ENCODE results near the gene PHYHD1.
"Not testable (repeated sequence)": the region's sequence is repeated elsewhere in the genome, so short reads cannot be mapped to it uniquely, and the experiment has no call there.

PHYHD1 gene

GRCh38 chr9:128947527-128948301, 26.9 kb downstream of the PHYHD1 start, which contains the start of the genes DOLK and NUP188:
Gene DOLK (minus strand): TSS chr9:128947603. CDS start chr9:128947303, 300 bp downstream.
Gene NUP188 (plus strand): TSS chr9:128947699. CDS start chr9:128947720, 21 bp downstream.
- Histone ChIP-seq H3K4me3 (peak within 1 kb of the TSS; percentile 71 to 96 (median 89)), H3K36me3 (peaks cover 26 to 64% (median 42%) of the 10 kb centered on the region in 11 experiments), H3K27me3 (no peaks in the 10 kb centered on the region), H4K20me1 (peaks cover 0 to 35% (median 0%) of the 10 kb centered on the region in 11 experiments; a peak in 7 of 22 replicates), H3K4me2 (peak within 1 kb of the TSS; percentile 87 to 100 (median 95)), H3K4me1 (peaks cover 22 to 40% (median 28%) of the 10 kb centered on the region in 10 experiments), H3K27ac (peak within 1 kb of the TSS; percentile 69 to 98 (median 92)), H3K9me3 (replicated peaks in 1 of 11) (no peaks in the 10 kb centered on the region), H3K9ac (peak within 1 kb of the TSS; percentile 83 to 99 (median 93))
- no peak for TF ChIP-seq Cebpa-rat (IDR thresholded peaks at IDR 0.05)

- H3K4me2 ChIP-seq; H3K9ac ChIP-seq; H3K4me1 ChIP-seq; H3K9me3 ChIP-seq (replicated peaks in 1 of 11); H3K4me3 ChIP-seq; H3K27me3 ChIP-seq; H3K27ac ChIP-seq: not testable (repeated sequence)
- Histone ChIP-seq H3K36me3 (peaks cover 79 to 100% (median 97%) of the 10 kb centered on the region in 11 experiments), H4K20me1 (peaks cover 0 to 19% (median 0%) of the 10 kb centered on the region in 11 experiments; a peak in 4 of 22 replicates)
These were observed 40.6 kb downstream of the PHYHD1 start for GRCh38 chr9:128961403-128961802.

GRCh38 chr9:128969491-128969890, 48.7 kb downstream of the PHYHD1 start:
- no peaks in the 10 kb centered on the region for H3K27me3 ChIP-seq
- H3K9ac ChIP-seq: no peak overlapping the region
- H3K4me1 ChIP-seq: no peaks in the 10 kb centered on the region
- no peak overlapping the region for H3K4me3 ChIP-seq
- H3K36me3 ChIP-seq: peaks cover 87 to 100% (median 98%) of the 10 kb centered on the region in 11 experiments
- H3K4me2 ChIP-seq: no peak overlapping the region
- no peak for TF ChIP-seq Cebpa-rat (IDR thresholded peaks at IDR 0.05)
- H3K9me3 ChIP-seq (replicated peaks in 1 of 11): no peaks in the 10 kb centered on the region
- H3K27ac ChIP-seq: no peak overlapping the region
- peaks cover 0 to 20% (median 0%) of the 10 kb centered on the region in 11 experiments; a peak in 4 of 22 replicates for H4K20me1 ChIP-seq

GRCh38 chr9:128972956-128973355, 52.2 kb downstream of the PHYHD1 start:
- TF ChIP-seq Cebpa-rat (IDR thresholded peaks at IDR 0.05): no peak

GRCh38 chr9:128979111-128979510, 58.3 kb downstream of the PHYHD1 start:
- Histone ChIP-seq H4K20me1 (peaks cover 0 to 5% (median 0%) of the 10 kb centered on the region in 11 experiments; a peak in 1 of 22 replicates), H3K4me2 (no peak overlapping the region), H3K27ac (no peak overlapping the region), H3K9me3 (replicated peaks in 1 of 11) (no peaks in the 10 kb centered on the region), H3K36me3 (peaks cover 97 to 100% (median 100%) of the 10 kb centered on the region in 11 experiments), H3K4me3 (no peak overlapping the region), H3K4me1 (no peaks in the 10 kb centered on the region), H3K27me3 (no peaks in the 10 kb centered on the region), H3K9ac (no peak overlapping the region)
- TF ChIP-seq Cebpa-rat (IDR thresholded peaks at IDR 0.05): no peak

More at GRCh38 chr9:128972956-128973355, 52.2 kb downstream of the PHYHD1 start:
- peaks cover 99 to 100% (median 100%) of the 10 kb centered on the region in 11 experiments for H3K36me3 ChIP-seq
- H4K20me1 ChIP-seq: peaks cover 0 to 18% (median 0%) of the 10 kb centered on the region in 11 experiments; a peak in 3 of 22 replicates
- no peaks in the 10 kb centered on the region for H3K4me1 ChIP-seq
- no peak overlapping the region for H3K9ac ChIP-seq
- H3K9me3 ChIP-seq (replicated peaks in 1 of 11): no peaks in the 10 kb centered on the region
- H3K4me2 ChIP-seq: no peak overlapping the region
- H3K27ac ChIP-seq: no peak overlapping the region
- H3K4me3 ChIP-seq: no peak overlapping the region
- no peaks in the 10 kb centered on the region for H3K27me3 ChIP-seq

GRCh38 chr9:128983536-128983935, 62.8 kb downstream of the PHYHD1 start:
- peaks cover 0 to 8% (median 0%) of the 10 kb centered on the region in 11 experiments; a peak in 2 of 22 replicates for H4K20me1 ChIP-seq
- no peak overlapping the region for H3K9ac ChIP-seq
- no peak for TF ChIP-seq Cebpa-rat (IDR thresholded peaks at IDR 0.05)
- H3K27me3 ChIP-seq: no peaks in the 10 kb centered on the region
- no peak overlapping the region for H3K4me2 ChIP-seq
- no peaks in the 10 kb centered on the region for H3K9me3 ChIP-seq (replicated peaks in 1 of 11)
- H3K36me3 ChIP-seq: peaks cover 100% of the 10 kb centered on the region in 11 experiments
- H3K4me3 ChIP-seq: no peak overlapping the region
- H3K4me1 ChIP-seq: no peaks in the 10 kb centered on the region
- no peak overlapping the region for H3K27ac ChIP-seq

- no peak for TF ChIP-seq Cebpa-rat (IDR thresholded peaks at IDR 0.05)
These were observed 65.9 kb downstream of the PHYHD1 start for GRCh38 chr9:128986671-128987070.

GRCh38 chr9:128987805-128988204, 67.0 kb downstream of the PHYHD1 start:
- H3K9ac ChIP-seq: no peak overlapping the region
- no peaks in the 10 kb centered on the region for H3K27me3 ChIP-seq
- no peak overlapping the region for H3K4me2 ChIP-seq
- no peaks in the 10 kb centered on the region for H3K9me3 ChIP-seq (replicated peaks in 1 of 11)
- H3K4me3 ChIP-seq: no peak overlapping the region
- peaks cover 0 to 35% (median 13%) of the 10 kb centered on the region in 10 experiments; a peak in 13 of 20 replicates for H3K4me1 ChIP-seq
- H3K36me3 ChIP-seq: peaks cover 92 to 100% (median 99%) of the 10 kb centered on the region in 11 experiments
- H4K20me1 ChIP-seq: peaks cover 0 to 18% (median 0%) of the 10 kb centered on the region in 11 experiments; a peak in 4 of 22 replicates
- TF ChIP-seq Cebpa-rat (IDR thresholded peaks at IDR 0.05): no peak
- no peak overlapping the region for H3K27ac ChIP-seq

More at GRCh38 chr9:128986671-128987070, 65.9 kb downstream of the PHYHD1 start:
- no peaks in the 10 kb centered on the region for H3K9me3 ChIP-seq (replicated peaks in 1 of 11)
- H3K27ac ChIP-seq: no peak overlapping the region
- H3K27me3 ChIP-seq: no peaks in the 10 kb centered on the region
- H3K36me3 ChIP-seq: peaks cover 96 to 100% (median 100%) of the 10 kb centered on the region in 11 experiments
- H4K20me1 ChIP-seq: peaks cover 0 to 8% (median 0%) of the 10 kb centered on the region in 11 experiments; a peak in 3 of 22 replicates
- no peak overlapping the region for H3K4me3 ChIP-seq
- H3K9ac ChIP-seq: no peak overlapping the region
- H3K4me2 ChIP-seq: no peak overlapping the region
- peaks cover 0 to 23% (median 11%) of the 10 kb centered on the region in 10 experiments; a peak in 11 of 20 replicates for H3K4me1 ChIP-seq
